HEK293 (cell line): Measurements from ENCODE around the gene GAREM1.

ENCODE experiments used
- CTCF ChIA-PET: fragments of 350-600 bp; formaldehyde crosslinking; extraction: SDS; loops from one replicate; lab custom pipeline; 2021; ENCODE audit warnings: antibody characterized with exemption; lab: Yijun Ruan, JAX
- POLR2A ChIA-PET: fragments of 300-600 bp; formaldehyde crosslinking; extraction: SDS; loops from one replicate; lab custom pipeline; 2020; ENCODE audit warnings: antibody characterized with exemption, inconsistent platforms; lab: Yijun Ruan, JAX
- H3K27ac ChIP-seq: fragments of 200-500 bp; sonication (Bioruptor generic); 2 replicates; pipeline ENCODE4 v1.5.1; 2014; ENCODE audit warnings: low read depth, low read length, control low read depth, inconsistent platforms; ENCODE audit errors: extremely low read depth
- H3K36me3 ChIP-seq, 2 experiments: fragments of 200-500 bp in 1 of 2; sonication (Bioruptor generic) in 1 of 2; 1 replicate in 1 of 2; 2 replicates in 1 of 2; pipeline ENCODE4 v1.5.1; 2014 to 2017; ENCODE audit warnings: inconsistent platforms in 2 of 2, low read length in 2 of 2; ENCODE audit not compliant: control insufficient read depth in 2 of 2, insufficient read depth in 1 of 2
- H3K4me1 ChIP-seq: fragments of 200-500 bp; sonication (Bioruptor generic); 2 replicates; pipeline ENCODE4 v1.5.1; 2014; ENCODE audit warnings: mild to moderate bottlenecking, low read length, inconsistent platforms; ENCODE audit not compliant: control insufficient read depth, insufficient read depth
- H3K4me3 ChIP-seq: 2 replicates; pipeline ENCODE4 v1.5.1; 2011; ENCODE audit warnings: low read depth, mild to moderate bottlenecking, control low read depth, low read length, moderate library complexity
- H3K9me3 ChIP-seq: fragments of 200-500 bp; sonication (Bioruptor generic); 2 replicates; pipeline ENCODE4 v1.5.1; 2014; ENCODE audit warnings: low read depth, low read length, inconsistent platforms; ENCODE audit not compliant: control insufficient read depth, insufficient read depth
- IKZF3 ChIP-seq: fragments of 450-650 bp; IDR thresholded peaks from 2 replicates; pipeline ENCODE4 v1.5.0; 2018; ENCODE audit warnings: missing biosample characterization, mild to moderate bottlenecking, missing genetic modification characterization, moderate library complexity
- OVOL3 ChIP-seq: fragments of 450-650 bp; formaldehyde crosslinking; IDR thresholded peaks from 2 replicates; pipeline ENCODE4 v1.5.1; 2016; ENCODE audit warnings: missing biosample characterization, missing genetic modification characterization
- SCRT1 ChIP-seq: fragments of 450-650 bp; formaldehyde crosslinking; IDR thresholded peaks from 2 replicates; pipeline ENCODE4 v1.5.1; 2016; ENCODE audit warnings: missing biosample characterization, missing genetic modification characterization, borderline replicate concordance
- ZNF112 ChIP-seq: fragments of 450-650 bp; formaldehyde crosslinking; IDR thresholded peaks from 2 replicates; pipeline ENCODE4 v1.5.0; 2017; ENCODE audit warnings: missing biosample characterization, missing genetic modification characterization
- ZNF140 ChIP-seq: fragments of 450-650 bp; formaldehyde crosslinking; IDR thresholded peaks from 2 replicates; pipeline ENCODE4 v1.5.1; 2016; ENCODE audit warnings: missing biosample characterization, missing genetic modification characterization
- ZNF223 ChIP-seq: fragments of 450-650 bp; formaldehyde crosslinking; IDR thresholded peaks from 2 replicates; pipeline ENCODE4 v1.5.1; 2016; ENCODE audit warnings: missing biosample characterization, missing genetic modification characterization
- ZNF248 ChIP-seq: fragments of 450-650 bp; formaldehyde crosslinking; IDR thresholded peaks from 2 replicates; pipeline ENCODE4 v1.5.1; 2017; ENCODE audit warnings: missing biosample characterization, missing genetic modification characterization
- ZNF394 ChIP-seq: fragments of 450-650 bp; formaldehyde crosslinking; IDR thresholded peaks from 2 replicates; pipeline ENCODE4 v1.5.1; 2016; ENCODE audit warnings: missing biosample characterization, missing genetic modification characterization, mild to moderate bottlenecking, moderate library complexity, borderline replicate concordance
- ZNF501 ChIP-seq: fragments of 450-650 bp; formaldehyde crosslinking; IDR thresholded peaks from 2 replicates; pipeline ENCODE4 v1.5.1; 2016; ENCODE audit warnings: missing biosample characterization, missing genetic modification characterization
- ZNF514 ChIP-seq: fragments of 450-650 bp; formaldehyde crosslinking; IDR thresholded peaks from 2 replicates; pipeline ENCODE4 v1.5.1; 2016; ENCODE audit warnings: missing biosample characterization, missing genetic modification characterization
- ZNF610 ChIP-seq: fragments of 450-650 bp; formaldehyde crosslinking; IDR thresholded peaks from 2 replicates; pipeline ENCODE4 v1.5.1; 2016; ENCODE audit warnings: missing biosample characterization, missing genetic modification characterization, borderline replicate concordance
- ZNF670 ChIP-seq: fragments of 450-650 bp; formaldehyde crosslinking; IDR thresholded peaks from 2 replicates; pipeline ENCODE4 v1.5.1; 2016; ENCODE audit warnings: missing biosample characterization, missing genetic modification characterization, low read depth
- ZNF707 ChIP-seq: fragments of 450-650 bp; formaldehyde crosslinking; IDR thresholded peaks from 2 replicates; pipeline ENCODE4 v1.5.1; 2016; ENCODE audit warnings: missing biosample characterization, missing genetic modification characterization
- ZNF76 ChIP-seq: fragments of 450-650 bp; formaldehyde crosslinking; IDR thresholded peaks from 2 replicates; pipeline ENCODE4; 2016; ENCODE audit warnings: low read depth, missing biosample characterization, missing genetic modification characterization, borderline replicate concordance
- ZNF785 ChIP-seq: fragments of 450-650 bp; formaldehyde crosslinking; IDR thresholded peaks from 2 replicates; pipeline ENCODE4 v1.5.1; 2016; ENCODE audit warnings: missing biosample characterization, missing genetic modification characterization
- TF ChIP-seq, protein P1 (sequence below): fragments of 450-650 bp; formaldehyde crosslinking; IDR thresholded peaks from 2 replicates; pipeline ENCODE4 v1.5.1; 2017; ENCODE audit warnings: missing biosample characterization, missing genetic modification characterization
- TF ChIP-seq, protein P2 (sequence below): fragments of 450-650 bp; formaldehyde crosslinking; IDR thresholded peaks from 2 replicates; pipeline ENCODE4 v1.5.1; 2016; ENCODE audit warnings: missing biosample characterization, missing genetic modification characterization
- TF ChIP-seq, protein P3 (sequence below): fragments of 450-650 bp; formaldehyde crosslinking; IDR thresholded peaks from 2 replicates; pipeline ENCODE4 v1.5.1; 2016; ENCODE audit warnings: missing biosample characterization, missing genetic modification characterization, borderline replicate concordance
- TF ChIP-seq, protein P4 (sequence below): fragments of 450-650 bp; formaldehyde crosslinking; optimal IDR thresholded peaks from 2 replicates; pipeline ENCODE3; 2016; ENCODE audit warnings: missing biosample characterization, mild to moderate bottlenecking, missing genetic modification characterization
- TF ChIP-seq, protein P5 (sequence below): fragments of 450-650 bp; formaldehyde crosslinking; IDR thresholded peaks from 2 replicates; pipeline ENCODE4 v1.5.1; 2017; ENCODE audit warnings: missing biosample characterization, mild to moderate bottlenecking, missing genetic modification characterization, moderate library complexity

The GAREM1 gene

DNA sequence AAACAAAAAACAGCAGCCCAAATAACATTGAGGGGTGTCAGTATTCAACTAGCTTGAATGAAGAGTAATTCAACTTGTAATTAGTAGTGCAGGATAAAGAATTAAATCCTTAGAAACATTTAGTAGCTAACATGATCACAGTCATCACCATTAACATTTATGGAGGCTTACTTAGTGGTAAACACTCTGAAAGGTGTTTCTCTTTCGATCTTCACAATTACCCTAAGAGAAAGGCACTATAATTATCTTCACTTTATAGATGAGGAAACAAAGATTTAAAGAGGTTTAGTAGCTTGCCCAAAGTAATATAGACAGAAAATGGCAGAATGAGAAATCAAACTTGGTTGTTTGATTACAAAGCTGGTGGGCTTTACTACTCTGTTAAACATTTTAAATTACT is 81.5 kb downstream of the GAREM1 start:
- Histone ChIP-seq H3K4me1 (no peaks in the 10 kb centered on the region), H3K36me3 (no peaks in the 10 kb centered on the region), H3K4me3 (no peak overlapping the region), H3K27ac (no peak overlapping the region)
- POLR2A ChIA-PET: interaction anchor here (0.6 kb wide), 1 partner anchor 270 kb away, joined by 6 read pairs; no protein-coding TSS in a partner anchor
- CTCF ChIA-PET: no interaction called here
- TF ChIP-seq ZNF140 (tag by site-specific recombination): no peak
- TF ChIP-seq, protein P1, sequence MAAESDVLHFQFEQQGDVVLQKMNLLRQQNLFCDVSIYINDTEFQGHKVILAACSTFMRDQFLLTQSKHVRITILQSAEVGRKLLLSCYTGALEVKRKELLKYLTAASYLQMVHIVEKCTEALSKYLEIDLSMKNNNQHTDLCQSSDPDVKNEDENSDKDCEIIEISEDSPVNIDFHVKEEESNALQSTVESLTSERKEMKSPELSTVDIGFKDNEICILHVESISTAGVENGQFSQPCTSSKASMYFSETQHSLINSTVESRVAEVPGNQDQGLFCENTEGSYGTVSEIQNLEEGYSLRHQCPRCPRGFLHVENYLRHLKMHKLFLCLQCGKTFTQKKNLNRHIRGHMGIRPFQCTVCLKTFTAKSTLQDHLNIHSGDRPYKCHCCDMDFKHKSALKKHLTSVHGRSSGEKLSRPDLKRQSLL (tag by site-specific recombination): no peak
- no peak for TF ChIP-seq ZNF223 (tag by site-specific recombination)
- no peak for TF ChIP-seq ZNF707 (tag by site-specific recombination)
- TF ChIP-seq, protein P2, sequence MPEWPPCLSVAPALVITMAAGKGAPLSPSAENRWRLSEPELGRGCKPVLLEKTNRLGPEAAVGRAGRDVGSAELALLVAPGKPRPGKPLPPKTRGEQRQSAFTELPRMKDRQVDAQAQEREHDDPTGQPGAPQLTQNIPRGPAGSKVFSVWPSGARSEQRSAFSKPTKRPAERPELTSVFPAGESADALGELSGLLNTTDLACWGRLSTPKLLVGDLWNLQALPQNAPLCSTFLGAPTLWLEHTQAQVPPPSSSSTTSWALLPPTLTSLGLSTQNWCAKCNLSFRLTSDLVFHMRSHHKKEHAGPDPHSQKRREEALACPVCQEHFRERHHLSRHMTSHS (tag by site-specific recombination): no peak
- TF ChIP-seq ZNF112 (tag by site-specific recombination): no peak
- TF ChIP-seq, all 188 proteins: peak for 0
- no peaks in the 10 kb centered on the region for H3K9me3 ChIP-seq

DNA sequence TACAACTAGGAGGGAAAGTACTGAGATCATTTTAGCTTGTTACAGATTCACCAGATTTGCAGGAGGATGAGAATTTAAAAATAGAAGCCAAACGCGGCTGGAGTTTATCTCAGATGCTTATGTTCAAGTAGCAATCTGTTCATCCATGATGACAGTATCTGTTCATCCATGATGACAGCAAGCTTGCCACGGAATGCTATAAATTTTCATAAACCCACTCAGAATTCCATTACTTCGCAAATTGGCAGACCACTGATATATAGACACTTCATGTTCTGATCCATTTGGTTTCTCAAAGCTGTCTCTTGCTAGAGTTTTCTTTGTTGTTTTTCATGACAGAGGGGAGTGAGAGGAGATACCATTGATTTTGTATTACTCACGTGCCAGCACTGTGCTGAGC is 84.2 kb downstream of the GAREM1 start:
- no peaks in the 10 kb centered on the region for H3K9me3 ChIP-seq
- ChIA-PET CTCF (interaction anchor here (0.6 to 3.0 kb wide), 5 partner anchors 19 to 265 kb away, joined by 3 to 8 read pairs (median 4); partner anchors contain the start of gene GAREM1), POLR2A (interaction anchor here (1.2 kb wide), 1 partner anchor 84 kb away, joined by 3 read pairs; no protein-coding TSS in a partner anchor)
- no peaks in the 10 kb centered on the region for H3K36me3 ChIP-seq
- no peak overlapping the region for H3K27ac ChIP-seq
- no peaks in the 10 kb centered on the region for H3K4me1 ChIP-seq
- TF ChIP-seq ZNF394 (tag by site-specific recombination) (no peak), IKZF3 (no peak), ZNF248 (tag by site-specific recombination) (no peak)
- TF ChIP-seq, protein P3, sequence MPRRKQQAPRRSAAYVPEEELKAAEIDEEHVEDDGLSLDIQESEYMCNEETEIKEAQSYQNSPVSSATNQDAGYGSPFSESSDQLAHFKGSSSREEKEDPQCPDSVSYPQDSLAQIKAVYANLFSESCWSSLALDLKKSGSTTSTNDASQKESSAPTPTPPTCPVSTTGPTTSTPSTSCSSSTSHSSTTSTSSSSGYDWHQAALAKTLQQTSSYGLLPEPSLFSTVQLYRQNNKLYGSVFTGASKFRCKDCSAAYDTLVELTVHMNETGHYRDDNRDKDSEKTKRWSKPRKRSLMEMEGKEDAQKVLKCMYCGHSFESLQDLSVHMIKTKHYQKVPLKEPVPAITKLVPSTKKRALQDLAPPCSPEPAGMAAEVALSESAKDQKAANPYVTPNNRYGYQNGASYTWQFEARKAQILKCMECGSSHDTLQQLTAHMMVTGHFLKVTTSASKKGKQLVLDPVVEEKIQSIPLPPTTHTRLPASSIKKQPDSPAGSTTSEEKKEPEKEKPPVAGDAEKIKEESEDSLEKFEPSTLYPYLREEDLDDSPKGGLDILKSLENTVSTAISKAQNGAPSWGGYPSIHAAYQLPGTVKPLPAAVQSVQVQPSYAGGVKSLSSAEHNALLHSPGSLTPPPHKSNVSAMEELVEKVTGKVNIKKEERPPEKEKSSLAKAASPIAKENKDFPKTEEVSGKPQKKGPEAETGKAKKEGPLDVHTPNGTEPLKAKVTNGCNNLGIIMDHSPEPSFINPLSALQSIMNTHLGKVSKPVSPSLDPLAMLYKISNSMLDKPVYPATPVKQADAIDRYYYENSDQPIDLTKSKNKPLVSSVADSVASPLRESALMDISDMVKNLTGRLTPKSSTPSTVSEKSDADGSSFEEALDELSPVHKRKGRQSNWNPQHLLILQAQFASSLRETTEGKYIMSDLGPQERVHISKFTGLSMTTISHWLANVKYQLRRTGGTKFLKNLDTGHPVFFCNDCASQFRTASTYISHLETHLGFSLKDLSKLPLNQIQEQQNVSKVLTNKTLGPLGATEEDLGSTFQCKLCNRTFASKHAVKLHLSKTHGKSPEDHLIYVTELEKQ (tag by site-specific recombination): no peak
- TF ChIP-seq, protein P4, sequence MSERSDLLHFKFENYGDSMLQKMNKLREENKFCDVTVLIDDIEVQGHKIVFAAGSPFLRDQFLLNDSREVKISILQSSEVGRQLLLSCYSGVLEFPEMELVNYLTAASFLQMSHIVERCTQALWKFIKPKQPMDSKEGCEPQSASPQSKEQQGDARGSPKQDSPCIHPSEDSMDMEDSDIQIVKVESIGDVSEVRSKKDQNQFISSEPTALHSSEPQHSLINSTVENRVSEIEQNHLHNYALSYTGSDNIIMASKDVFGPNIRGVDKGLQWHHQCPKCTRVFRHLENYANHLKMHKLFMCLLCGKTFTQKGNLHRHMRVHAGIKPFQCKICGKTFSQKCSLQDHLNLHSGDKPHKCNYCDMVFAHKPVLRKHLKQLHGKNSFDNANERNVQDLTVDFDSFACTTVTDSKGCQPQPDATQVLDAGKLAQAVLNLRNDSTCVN (tag by site-specific recombination): no peak
- H3K4me3 ChIP-seq: no peak overlapping the region

DNA sequence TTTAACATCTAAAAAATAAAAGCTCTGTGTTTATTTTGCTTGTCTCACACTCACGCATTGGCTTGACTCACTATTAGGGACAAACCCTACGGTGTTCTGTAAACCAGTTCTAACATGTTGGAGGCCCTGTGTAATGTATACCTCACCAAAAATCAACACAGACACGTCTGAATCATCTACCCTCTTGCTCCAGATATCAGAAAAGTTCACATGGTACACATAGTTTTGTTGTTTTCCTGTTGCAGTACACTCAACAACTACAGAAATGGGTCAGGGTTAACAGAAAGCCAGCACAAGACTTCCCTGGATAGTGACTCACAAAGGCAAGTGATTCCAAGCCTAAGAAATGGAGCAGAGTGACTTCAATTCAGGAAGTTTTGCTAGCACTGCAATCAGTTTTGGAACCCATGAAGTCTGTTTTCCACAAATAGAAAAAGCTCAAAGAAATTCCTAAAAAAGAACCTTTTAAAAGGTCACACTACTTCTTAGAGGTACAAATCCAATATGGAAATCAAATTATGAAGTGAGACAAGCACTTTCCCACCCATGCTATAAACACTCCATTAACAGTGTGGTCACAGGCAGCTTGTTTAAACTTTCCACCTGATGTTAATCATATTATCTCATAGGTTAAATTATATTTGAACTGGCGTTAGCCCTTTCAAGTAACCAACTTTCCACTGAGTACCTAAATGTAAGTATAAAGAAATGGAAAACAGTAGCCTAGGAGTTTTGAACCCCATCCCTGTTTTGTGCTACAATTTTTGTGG is 87.4 kb downstream of the GAREM1 start:
- no peaks in the 10 kb centered on the region for H3K36me3 ChIP-seq
- CTCF ChIA-PET: interaction anchor here (1.4 to 1.7 kb wide), 2 partner anchors 10 to 166 kb away, joined by 5 to 8 read pairs; no protein-coding TSS in a partner anchor
- no peak overlapping the region for H3K4me3 ChIP-seq
- POLR2A ChIA-PET: interaction anchor here (1.2 kb wide), 1 partner anchor 85 kb away, joined by 3 read pairs; no protein-coding TSS in a partner anchor
- H3K9me3 ChIP-seq: no peaks in the 10 kb centered on the region
- no peak overlapping the region for H3K27ac ChIP-seq
- H3K4me1 ChIP-seq: no peaks in the 10 kb centered on the region
- TF ChIP-seq ZNF514 (tag by site-specific recombination) (no peak), ZNF76 (tag by site-specific recombination) (no peak), ZNF670 (no peak), ZNF501 (tag by site-specific recombination) (no peak), OVOL3 (tag by site-specific recombination) (no peak), SCRT1 (tag by site-specific recombination) (no peak), ZNF610 (no peak), ZNF785 (tag by site-specific recombination) (no peak)
- TF ChIP-seq, protein P5, sequence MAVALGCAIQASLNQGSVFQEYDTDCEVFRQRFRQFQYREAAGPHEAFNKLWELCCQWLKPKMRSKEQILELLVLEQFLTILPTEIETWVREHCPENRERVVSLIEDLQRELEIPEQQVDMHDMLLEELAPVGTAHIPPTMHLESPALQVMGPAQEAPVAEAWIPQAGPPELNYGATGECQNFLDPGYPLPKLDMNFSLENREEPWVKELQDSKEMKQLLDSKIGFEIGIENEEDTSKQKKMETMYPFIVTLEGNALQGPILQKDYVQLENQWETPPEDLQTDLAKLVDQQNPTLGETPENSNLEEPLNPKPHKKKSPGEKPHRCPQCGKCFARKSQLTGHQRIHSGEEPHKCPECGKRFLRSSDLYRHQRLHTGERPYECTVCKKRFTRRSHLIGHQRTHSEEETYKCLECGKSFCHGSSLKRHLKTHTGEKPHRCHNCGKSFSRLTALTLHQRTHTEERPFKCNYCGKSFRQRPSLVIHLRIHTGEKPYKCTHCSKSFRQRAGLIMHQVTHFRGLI (tag by site-specific recombination): no peak
